GM12875 (cell line): ENCODE measurements around the gene PLCB2.

ENCODE experiments used
- H3K4me3 ChIP-seq: one replicate; pipeline ENCODE4 v1.5.1; 2011; ENCODE audit warnings: low read depth, low read length, control low read depth
- CTCF ChIP-seq: IDR thresholded peaks from 2 replicates; pipeline ENCODE4 v1.5.1; 2011; ENCODE audit warnings: low read depth, mild to moderate bottlenecking, control low read depth, inconsistent platforms, low read length, moderate library complexity, borderline replicate concordance; ENCODE audit not compliant: insufficient read depth

PLCB2 gene

GRCh38 chr15:40290918-40291574 is 16.7 kb downstream of the PLCB2 start:
- TF ChIP-seq CTCF: no peak

GRCh38 chr15:40290545-40290917 is 17.2 kb downstream of the PLCB2 start:
- no peak for TF ChIP-seq CTCF
- H3K4me3 ChIP-seq: no peak overlapping the region

More at GRCh38 chr15:40290918-40291574, 16.7 kb downstream of the PLCB2 start:
- no peak overlapping the region for H3K4me3 ChIP-seq

- TF ChIP-seq CTCF: no peak
- no peak overlapping the region for H3K4me3 ChIP-seq
Measured at GRCh38 chr15:40289140-40289775, 18.5 kb downstream of the PLCB2 start.

- TF ChIP-seq CTCF: no peak
- H3K4me3 ChIP-seq: no peak overlapping the region
Measured at GRCh38 chr15:40287968-40288367, 19.8 kb downstream of the PLCB2 start.

GRCh38 chr15:40287505-40287904 is 20.2 kb downstream of the PLCB2 start:
- no peak for TF ChIP-seq CTCF
- no peak overlapping the region for H3K4me3 ChIP-seq

GRCh38 chr15:40286794-40287193 is 20.9 kb downstream of the PLCB2 start:
- H3K4me3 ChIP-seq: no peak overlapping the region
- no peak for TF ChIP-seq CTCF

GRCh38 chr15:40286061-40286532 is 21.6 kb downstream of the PLCB2 start:
- no peak overlapping the region for H3K4me3 ChIP-seq
- no peak for TF ChIP-seq CTCF
